ENCODE measurements around the gene CCL4.

DNA sequence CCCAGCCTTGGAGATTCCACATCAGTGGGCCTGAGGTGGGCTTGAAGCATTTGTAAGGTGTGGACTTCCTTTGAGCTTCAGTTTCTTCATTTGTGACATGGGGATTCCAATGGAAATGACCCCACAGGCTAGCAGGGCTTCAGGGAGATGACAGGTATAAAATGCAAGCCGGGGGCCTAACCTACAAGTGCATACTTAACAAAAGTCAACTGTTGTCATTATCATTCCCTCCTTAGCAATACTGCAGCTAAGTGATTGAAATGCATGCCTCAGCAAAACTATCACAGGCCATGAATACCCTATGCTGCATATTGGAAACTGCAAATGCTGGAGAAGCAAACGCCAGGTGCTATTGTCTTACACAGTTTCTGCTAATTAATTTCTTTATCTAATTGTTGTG is 19.8 kb downstream of the CCL4 start:
- TF ChIP-seq, protein P1, sequence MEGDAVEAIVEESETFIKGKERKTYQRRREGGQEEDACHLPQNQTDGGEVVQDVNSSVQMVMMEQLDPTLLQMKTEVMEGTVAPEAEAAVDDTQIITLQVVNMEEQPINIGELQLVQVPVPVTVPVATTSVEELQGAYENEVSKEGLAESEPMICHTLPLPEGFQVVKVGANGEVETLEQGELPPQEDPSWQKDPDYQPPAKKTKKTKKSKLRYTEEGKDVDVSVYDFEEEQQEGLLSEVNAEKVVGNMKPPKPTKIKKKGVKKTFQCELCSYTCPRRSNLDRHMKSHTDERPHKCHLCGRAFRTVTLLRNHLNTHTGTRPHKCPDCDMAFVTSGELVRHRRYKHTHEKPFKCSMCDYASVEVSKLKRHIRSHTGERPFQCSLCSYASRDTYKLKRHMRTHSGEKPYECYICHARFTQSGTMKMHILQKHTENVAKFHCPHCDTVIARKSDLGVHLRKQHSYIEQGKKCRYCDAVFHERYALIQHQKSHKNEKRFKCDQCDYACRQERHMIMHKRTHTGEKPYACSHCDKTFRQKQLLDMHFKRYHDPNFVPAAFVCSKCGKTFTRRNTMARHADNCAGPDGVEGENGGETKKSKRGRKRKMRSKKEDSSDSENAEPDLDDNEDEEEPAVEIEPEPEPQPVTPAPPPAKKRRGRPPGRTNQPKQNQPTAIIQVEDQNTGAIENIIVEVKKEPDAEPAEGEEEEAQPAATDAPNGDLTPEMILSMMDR (IDR thresholded peaks at IDR 0.05) = no peak
- no peak for TF ChIP-seq POLR2AphosphoS5 (IDR thresholded peaks at IDR 0.05; ENCODE audit: low read depth, low read length)
